ENCODE results near the gene CSF2RB.

The CSF2RB gene

GRCh38 chr22:36873614-36874308, 39.7 kb upstream of the CSF2RB start:
- peak; percentile 69 for TF ChIP-seq CTCF (IDR thresholded peaks at IDR 0.05; ENCODE audit: low read depth, low read length)
- Histone ChIP-seq H3K4me3 (ENCODE audit: low read depth, low read length) (no peak overlapping the region), H3K36me3 (no peaks in the 10 kb centered on the region), H3K27me3 (ENCODE audit: insufficient read depth, low read depth, severe bottlenecking) (peaks cover 40% of the 10 kb centered on the region), H3K27ac (no peak overlapping the region), H3K9me3 (ENCODE audit: severe bottlenecking) (no peaks in the 10 kb centered on the region)
- peak; percentile 59 for DNase-seq

GRCh38 chr22:36874309-36874696, 39.1 kb upstream of the CSF2RB start:
- DNase-seq = no peak
- Histone ChIP-seq H3K27me3 (ENCODE audit: insufficient read depth, low read depth, severe bottlenecking) (peaks cover 42% of the 10 kb centered on the region), H3K4me3 (ENCODE audit: low read depth, low read length) (no peak overlapping the region), H3K36me3 (no peaks in the 10 kb centered on the region), H3K27ac (no peak overlapping the region), H3K9me3 (ENCODE audit: severe bottlenecking) (no peaks in the 10 kb centered on the region)
- no peak for TF ChIP-seq CTCF (IDR thresholded peaks at IDR 0.05; ENCODE audit: low read depth, low read length)

- H3K9me3 ChIP-seq (ENCODE audit: severe bottlenecking) = peaks cover under 1% of the 10 kb centered on the region
- peaks cover 44% of the 10 kb centered on the region for H3K27me3 ChIP-seq (ENCODE audit: insufficient read depth, low read depth, severe bottlenecking)
- no peak overlapping the region for H3K27ac ChIP-seq
- no peaks in the 10 kb centered on the region for H3K36me3 ChIP-seq
- no peak for DNase-seq
- no peak overlapping the region for H3K4me3 ChIP-seq (ENCODE audit: low read depth, low read length)
- no peak for TF ChIP-seq CTCF (IDR thresholded peaks at IDR 0.05; ENCODE audit: low read depth, low read length)
These were observed 38.7 kb upstream of the CSF2RB start for GRCh38 chr22:36874736-36875135.

- Histone ChIP-seq H3K4me3 (ENCODE audit: low read depth, low read length) (no peak overlapping the region), H3K27me3 (ENCODE audit: insufficient read depth, low read depth, severe bottlenecking) (peaks cover 44% of the 10 kb centered on the region), H3K9me3 (ENCODE audit: severe bottlenecking) (peaks cover 6% of the 10 kb centered on the region), H3K27ac (no peak overlapping the region), H3K36me3 (no peaks in the 10 kb centered on the region)
- no peak for DNase-seq
- no peak for TF ChIP-seq CTCF (IDR thresholded peaks at IDR 0.05; ENCODE audit: low read depth, low read length)
These were observed 37.7 kb upstream of the CSF2RB start for GRCh38 chr22:36875741-36876140.

GRCh38 chr22:36879775-36880174, 33.7 kb upstream of the CSF2RB start:
- Histone ChIP-seq H3K27me3 (ENCODE audit: insufficient read depth, low read depth, severe bottlenecking) (peaks cover 72% of the 10 kb centered on the region), H3K27ac (no peak overlapping the region)
- no peak for DNase-seq

More at GRCh38 chr22:36879775-36880174, 33.7 kb upstream of the CSF2RB start:
- Histone ChIP-seq H3K4me3 (ENCODE audit: low read depth, low read length) (no peak overlapping the region), H3K9me3 (ENCODE audit: severe bottlenecking) (peaks cover 27% of the 10 kb centered on the region), H3K36me3 (no peaks in the 10 kb centered on the region)
- no peak for TF ChIP-seq CTCF (IDR thresholded peaks at IDR 0.05; ENCODE audit: low read depth, low read length)

Data from WERI-Rb-1 (cell line).